ENCODE measurements around the gene GALNT10. TPM values are rescaled to one million over a fixed set of nuclear protein-coding genes. Genes with fewer than 3 reads are reported as not detected.

GALNT10 gene
- total RNA-seq: 57.6 TPM
- long read RNA-seq, full-length matches to known transcripts: 10 of 61 reads
- long read RNA-seq, partial matches to known transcripts: 29 of 61 reads
- long read RNA-seq, other reads (novel, unspliced or antisense): 22 of 61 reads

- H3K27ac ChIP-seq: peak within 1 kb of the TSS; percentile 83
- H3K9me3 ChIP-seq: no peaks in the 10 kb centered on the region
- H3K27me3 ChIP-seq (ENCODE audit: low read depth): no peaks in the 10 kb centered on the region
- peak; percentile 68 to 69 for ATAC-seq
- H3K4me1 ChIP-seq: peaks cover 46% of the 10 kb centered on the region
- TF ChIP-seq CTCF (IDR thresholded peaks at IDR 0.05): no peak
- H3K36me3 ChIP-seq: no peaks in the 10 kb centered on the region
- peak within 1 kb of the TSS; percentile 100 for H3K4me3 ChIP-seq
- intact Hi-C loops (cut with DNase I): no loop called here
- DNase-seq: peak; percentile 80
These were observed at the start of gene GALNT10 for GRCh38 chr5:154190595-154191304. Gene GALNT10, plus strand, starts transcription at chr5:154190733. Its CDS starts 134 bp downstream, at chr5:154190867.

- H3K27me3 ChIP-seq (ENCODE audit: low read depth): no peaks in the 10 kb centered on the region
- H3K9me3 ChIP-seq: no peaks in the 10 kb centered on the region
- no peak overlapping the region for H3K27ac ChIP-seq
- intact Hi-C loops (cut with DNase I): no loop called here
- DNase-seq (no peak), ATAC-seq (peak in 1 of 2 donors; percentile 12)
- no peak overlapping the region for H3K4me3 ChIP-seq
- H3K4me1 ChIP-seq: no peaks in the 10 kb centered on the region
- H3K36me3 ChIP-seq: no peaks in the 10 kb centered on the region
- TF ChIP-seq CTCF (IDR thresholded peaks at IDR 0.05): no peak
These were observed 48.8 kb upstream of the GALNT10 start for GRCh38 chr5:154141745-154142221.

GRCh38 chr5:154143211-154143641 lies 47.3 kb upstream of the GALNT10 start:
- DNase-seq: no peak
- intact Hi-C loops (cut with DNase I): no loop called here
- no peak for ATAC-seq
- Histone ChIP-seq H3K36me3 (no peaks in the 10 kb centered on the region), H3K4me3 (no peak overlapping the region), H3K4me1 (no peaks in the 10 kb centered on the region), H3K27ac (no peak overlapping the region), H3K27me3 (ENCODE audit: low read depth) (no peaks in the 10 kb centered on the region), H3K9me3 (no peaks in the 10 kb centered on the region)
- TF ChIP-seq CTCF (IDR thresholded peaks at IDR 0.05): no peak

GRCh38 chr5:154145268-154145667 lies 45.3 kb upstream of the GALNT10 start:
- Histone ChIP-seq H3K4me1 (no peaks in the 10 kb centered on the region), H3K4me3 (no peak overlapping the region), H3K9me3 (no peaks in the 10 kb centered on the region), H3K27ac (no peak overlapping the region), H3K27me3 (ENCODE audit: low read depth) (no peaks in the 10 kb centered on the region), H3K36me3 (no peaks in the 10 kb centered on the region)
- intact Hi-C loops (cut with DNase I): no loop called here
- ATAC-seq (no peak), DNase-seq (no peak)
- TF ChIP-seq CTCF (IDR thresholded peaks at IDR 0.05): no peak

GRCh38 chr5:154146409-154146808 lies 44.1 kb upstream of the GALNT10 start:
- intact Hi-C loops (cut with DNase I): no loop called here
- no peak for TF ChIP-seq CTCF (IDR thresholded peaks at IDR 0.05)
- no peaks in the 10 kb centered on the region for H3K27me3 ChIP-seq (ENCODE audit: low read depth)
- DNase-seq: no peak
- no peak overlapping the region for H3K27ac ChIP-seq
- no peaks in the 10 kb centered on the region for H3K9me3 ChIP-seq
- ATAC-seq: no peak
- H3K36me3 ChIP-seq: no peaks in the 10 kb centered on the region
- no peaks in the 10 kb centered on the region for H3K4me1 ChIP-seq
- no peak overlapping the region for H3K4me3 ChIP-seq

All from lower lobe of right lung (tissue), 2 donors.